ENCODE results near the gene DIPK1A.

DIPK1A gene

DNA sequence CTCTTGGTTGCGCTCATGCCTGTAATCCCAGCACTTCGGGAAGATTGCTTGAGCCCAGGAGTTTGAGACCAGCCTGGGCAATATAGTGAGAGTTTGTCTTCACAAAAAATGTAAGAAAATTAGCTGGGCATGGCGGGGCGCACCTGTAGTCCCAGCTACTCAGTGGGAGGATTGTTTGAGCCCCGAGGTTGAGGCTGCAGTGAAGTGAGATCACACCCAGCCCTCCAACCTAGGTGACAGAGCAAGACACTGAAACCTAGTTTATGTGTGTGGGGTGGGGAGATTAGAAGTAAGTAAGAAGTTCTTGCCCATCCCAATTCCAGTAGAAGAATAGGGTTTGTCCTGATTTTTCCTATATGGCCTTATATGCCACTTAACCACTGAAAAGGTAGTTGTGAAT is 127.4 kb downstream of the DIPK1A start:
- DNase-seq, result no peak

- no peak for DNase-seq
These were observed 128.6 kb downstream of the DIPK1A start for GRCh38 chr1:92832537-92833114.

- DNase-seq, result peak; percentile 100
These were observed 129.3 kb downstream of the DIPK1A start, which contains the start of gene RPL5 for GRCh38 chr1:92831762-92832536. RPL5 (plus strand) TSS chr1:92832040; CDS start chr1:92832115, 75 bp downstream.

- no peak for DNase-seq
These were observed 129.9 kb downstream of the DIPK1A start for GRCh38 chr1:92831368-92831761.

- DNase-seq, result no peak
These were observed 134.5 kb downstream of the DIPK1A start for GRCh38 chr1:92826792-92827191.

DNA sequence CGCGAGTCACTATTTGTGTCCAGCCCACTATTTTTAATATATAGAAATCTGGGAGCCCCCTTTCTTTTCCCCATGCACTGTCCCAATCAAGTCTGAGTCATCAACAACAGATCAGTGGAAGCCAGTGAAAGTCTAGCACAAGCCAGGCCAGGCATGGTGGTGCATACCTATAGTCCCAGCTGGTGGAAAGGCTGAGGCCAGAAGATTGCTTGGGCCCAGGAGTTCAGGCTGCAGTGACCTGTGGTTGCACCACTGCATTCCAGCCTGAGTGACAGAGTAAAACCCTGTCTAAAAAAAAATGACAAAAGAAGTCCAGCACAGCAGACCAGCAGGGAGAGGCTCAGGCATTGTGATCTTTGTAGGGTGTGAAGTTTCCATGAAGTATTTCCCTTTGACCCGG is 138.4 kb downstream of the DIPK1A start:
- DNase-seq, result no peak

GRCh38 chr1:92820551-92820950 is 140.7 kb downstream of the DIPK1A start:
- DNase-seq, result no peak

DNA sequence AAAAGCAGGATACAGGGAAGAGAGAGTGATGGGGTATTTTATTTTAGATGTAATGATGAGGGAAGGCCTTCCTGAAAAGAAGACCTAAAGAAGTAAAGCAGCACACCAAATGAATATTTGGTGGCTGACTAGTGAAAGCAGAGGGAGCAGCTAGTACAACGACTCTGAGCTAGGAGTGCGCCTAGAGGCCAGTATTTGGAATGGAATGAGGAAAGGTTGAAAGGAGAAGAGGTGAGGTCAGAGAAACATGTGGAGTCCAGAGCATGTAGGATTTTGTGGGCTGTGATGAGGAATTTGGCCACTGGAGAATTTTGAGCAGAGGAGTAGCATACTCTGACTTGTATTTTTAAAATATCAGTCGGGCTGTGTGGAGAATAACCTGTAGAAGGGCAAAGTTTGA is 141.2 kb downstream of the DIPK1A start:
- no peak for DNase-seq

GRCh38 chr1:92817986-92818764 is 143.1 kb downstream of the DIPK1A start:
- DNase-seq, result no peak

DNA sequence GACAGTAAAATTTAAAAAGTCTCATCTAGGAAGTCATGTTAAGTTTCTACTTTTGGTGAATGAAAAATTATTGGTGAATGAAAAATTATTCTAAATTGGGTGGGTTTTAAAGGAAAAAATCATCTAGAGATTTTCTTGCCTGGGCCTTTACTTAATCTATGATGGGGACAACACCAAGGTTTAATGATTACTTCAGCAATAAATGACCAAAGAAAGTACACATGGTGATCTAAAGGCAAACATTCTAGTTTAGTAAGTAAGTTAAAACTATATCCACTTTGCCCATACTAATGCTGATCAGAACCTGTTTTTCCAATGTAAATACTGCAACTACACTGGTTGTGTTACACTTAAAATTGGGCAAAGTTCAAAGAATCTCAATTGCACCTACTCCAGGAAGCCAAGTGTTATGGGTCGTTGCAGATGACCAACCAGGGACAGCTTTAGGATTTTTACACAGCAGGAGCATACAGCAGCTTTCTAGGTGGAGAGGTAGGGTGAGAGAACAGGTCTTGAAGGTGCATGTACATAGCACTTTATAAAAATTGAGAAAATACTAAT is 144.0 kb downstream of the DIPK1A start:
- no peak for DNase-seq

DNA sequence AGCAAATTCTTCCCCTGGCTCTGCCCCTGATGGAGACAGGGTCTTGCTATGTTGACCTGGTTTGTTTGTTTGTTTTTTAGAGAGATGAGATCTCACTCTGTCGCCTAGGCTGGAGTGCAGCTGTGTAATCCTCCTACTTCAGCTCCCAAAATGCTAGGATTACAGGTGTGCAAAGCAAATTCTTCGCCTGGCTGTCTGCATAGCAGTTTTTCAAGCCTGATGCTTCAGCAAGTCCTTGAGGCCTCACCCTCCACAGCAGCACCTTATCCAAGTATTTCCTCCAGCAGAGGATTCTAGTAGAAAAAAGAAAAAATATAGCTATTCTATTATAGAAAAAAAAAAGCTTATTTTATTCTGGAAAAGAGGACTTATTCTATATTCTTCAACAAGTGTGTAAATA is 144.5 kb downstream of the DIPK1A start:
- no peak for DNase-seq

GRCh38 chr1:92808381-92808780 is 152.9 kb downstream of the DIPK1A start:
- DNase-seq, result no peak

DNA sequence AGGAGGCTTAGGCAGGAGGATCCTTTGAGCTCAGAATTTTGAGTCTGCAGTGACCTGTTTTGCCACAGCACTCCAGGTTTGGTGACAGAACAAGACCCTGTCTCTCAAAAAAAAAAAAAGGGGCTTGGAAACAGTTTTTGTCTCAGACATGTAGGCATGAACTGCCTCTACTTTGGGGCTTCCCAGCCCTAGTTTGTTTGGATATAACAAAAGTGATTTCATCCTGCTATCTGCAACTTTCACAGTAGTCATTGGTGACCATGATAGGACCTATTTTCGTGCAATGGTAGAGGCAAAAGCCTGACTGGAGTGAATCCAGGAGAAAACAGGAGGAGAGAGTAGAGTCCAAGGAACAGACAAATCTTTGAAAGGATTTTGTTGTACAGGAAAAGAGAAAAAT is 156.0 kb downstream of the DIPK1A start:
- DNase-seq, result no peak

- DNase-seq, result peak; percentile 50
These were observed 156.5 kb downstream of the DIPK1A start for GRCh38 chr1:92804721-92805201.

DNA sequence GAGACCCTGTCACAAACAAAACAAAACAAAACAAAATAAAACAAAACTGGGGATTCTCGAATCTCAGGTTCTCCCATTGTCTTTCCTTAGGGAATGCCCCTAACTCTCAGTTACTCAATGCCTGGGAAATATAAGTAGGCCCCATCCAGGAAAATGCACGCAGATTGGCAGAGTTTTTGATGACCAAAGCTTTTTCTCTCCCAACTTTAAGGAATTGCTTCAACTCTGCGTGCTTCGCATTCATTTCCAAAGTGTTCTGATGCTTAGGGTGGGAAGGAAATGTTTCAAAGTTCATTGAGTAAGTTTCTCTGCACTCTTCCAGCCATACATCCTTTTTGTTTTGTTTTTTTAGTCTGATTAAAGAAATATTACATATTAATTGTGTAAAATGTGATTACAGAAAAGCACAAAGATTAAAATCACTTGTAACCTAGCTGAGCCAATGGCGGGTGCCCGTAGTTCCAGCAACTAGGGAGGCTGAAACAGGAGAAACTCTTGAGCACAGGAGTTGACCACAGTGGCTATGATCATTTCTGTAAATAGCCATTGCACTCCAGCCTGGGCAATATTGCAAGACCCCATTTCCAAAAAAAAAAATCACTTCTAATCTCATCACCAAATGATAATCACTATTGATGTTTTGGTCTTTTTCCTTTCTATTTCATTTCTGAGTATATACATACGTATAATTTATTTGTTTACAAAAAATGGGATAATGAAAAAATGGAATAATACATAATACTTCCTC is 157.9 kb downstream of the DIPK1A start:
- DNase-seq, result no peak

DNA sequence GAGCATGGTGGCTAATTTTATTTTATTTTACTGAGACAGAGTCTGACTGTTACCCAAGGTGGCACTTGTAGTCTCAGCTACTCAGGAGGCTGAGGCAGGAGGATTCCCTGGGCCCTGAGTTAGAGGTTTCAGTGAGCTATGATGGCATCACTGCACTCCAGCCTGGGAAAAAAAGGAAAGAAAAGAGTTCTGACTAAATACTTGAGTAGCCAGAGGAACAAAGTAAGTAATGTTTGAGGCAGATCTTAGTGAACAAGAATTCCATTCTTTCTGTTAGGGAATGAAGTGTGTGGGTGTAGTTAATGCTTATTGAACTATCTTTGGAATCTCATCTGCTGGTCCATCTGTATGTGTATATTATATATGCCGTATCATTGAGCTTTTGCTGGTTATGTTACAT is 163.3 kb downstream of the DIPK1A start:
- DNase-seq, result no peak

DNA sequence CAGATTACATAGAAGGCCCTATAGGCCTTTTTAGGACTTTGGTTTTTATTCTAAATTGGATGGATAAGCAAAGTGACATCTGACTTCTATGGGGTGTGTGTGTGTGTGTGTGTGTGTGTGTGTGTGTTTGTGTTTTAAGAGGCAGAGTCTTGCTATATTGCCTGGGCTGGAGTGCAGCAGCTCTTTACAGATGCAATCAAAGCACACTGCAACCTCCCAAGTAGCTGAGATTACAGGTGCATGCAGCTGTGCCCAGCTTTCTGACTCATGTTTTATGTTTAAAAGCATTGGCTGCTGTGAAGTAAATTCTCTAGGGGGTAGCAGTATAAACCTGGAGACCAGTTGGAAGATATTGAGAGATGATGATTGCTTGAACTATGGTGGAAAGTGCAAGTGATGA is 164.0 kb downstream of the DIPK1A start:
- DNase-seq, result no peak

DNA sequence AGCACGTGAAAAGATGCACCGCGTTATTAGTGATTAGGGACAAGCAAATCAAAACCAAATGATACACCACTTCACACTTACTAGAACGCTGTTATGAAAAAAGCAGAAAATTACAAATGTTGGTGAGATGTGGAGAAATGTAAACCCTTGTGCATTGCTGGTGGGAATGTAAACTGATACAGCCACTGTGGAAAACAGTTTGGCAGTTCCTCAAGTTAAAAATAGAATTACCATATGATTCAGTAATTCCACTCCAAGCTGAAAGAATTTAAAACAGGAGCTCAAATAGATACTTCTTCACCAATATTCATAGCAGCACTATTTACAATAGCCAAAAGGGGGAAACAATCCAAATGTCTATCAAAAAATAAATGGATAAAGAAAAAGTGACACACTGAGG is 166.1 kb downstream of the DIPK1A start:
- DNase-seq, result no peak

GRCh38 chr1:92792340-92792782 is 168.9 kb downstream of the DIPK1A start:
- DNase-seq, result no peak
